CD1c-positive myeloid dendritic cell (primary cell): ENCODE measurements around the gene FBXW9.
"Not testable (repeated sequence)": the region's sequence is repeated elsewhere in the genome, so short reads cannot be mapped to it uniquely, and the experiment has no call there.

Source experiments
- DNase-seq: peaks from one replicate; pipeline ENCODE4 v3.0.0-alpha.2; 2016; ENCODE audit errors: extremely low spot score

The FBXW9 gene

GRCh38 chr19:12696366-12697335, at the start of gene FBXW9:
Gene FBXW9, minus strand, starts transcription at chr19:12696631. Its CDS starts 50 bp downstream, at chr19:12696581.
- peak; percentile 99 for DNase-seq

GRCh38 chr19:12745166-12745897, 48.9 kb upstream of the FBXW9 start:
- DNase-seq = no peak

GRCh38 chr19:12737835-12738351, 41.5 kb upstream of the FBXW9 start:
- DNase-seq = no peak

- peak; percentile 95 for DNase-seq
Measured at GRCh38 chr19:12736995-12737834, 40.8 kb upstream of the FBXW9 start, which contains the start of gene GET3. Gene GET3, plus strand, starts transcription at chr19:12737497. Its CDS starts 9 bp downstream, at chr19:12737506.

GRCh38 chr19:12733369-12734214, 37.2 kb upstream of the FBXW9 start:
- peak; percentile 62 for DNase-seq

- no peak for DNase-seq
Measured at GRCh38 chr19:12731337-12731736, 34.9 kb upstream of the FBXW9 start.

- DNase-seq = peak; percentile 17
Measured at GRCh38 chr19:12730064-12730463, 33.6 kb upstream of the FBXW9 start.

- DNase-seq = no peak
Measured at GRCh38 chr19:12727745-12728433, 31.5 kb upstream of the FBXW9 start.

- DNase-seq = no peak
Measured at GRCh38 chr19:12726988-12727316, 30.5 kb upstream of the FBXW9 start.

- not testable (repeated sequence) for DNase-seq
Measured at GRCh38 chr19:12725612-12726011, 29.2 kb upstream of the FBXW9 start.

GRCh38 chr19:12723641-12724426, 27.4 kb upstream of the FBXW9 start, which contains the start of gene TNPO2:
Gene TNPO2, minus strand, starts transcription at chr19:12723932. Its CDS starts 2,955 bp downstream, at chr19:12720977.
- peak; percentile 64 for DNase-seq

GRCh38 chr19:12723381-12723640, 26.9 kb upstream of the FBXW9 start:
- DNase-seq = peak; percentile 7

GRCh38 chr19:12722566-12723380, 26.3 kb upstream of the FBXW9 start:
- DNase-seq = peak; percentile 99

- DNase-seq = peak; percentile 27
Measured at GRCh38 chr19:12721656-12722565, 25.5 kb upstream of the FBXW9 start.

GRCh38 chr19:12720851-12721655, 24.6 kb upstream of the FBXW9 start:
- DNase-seq = no peak

- DNase-seq = no peak
Measured at GRCh38 chr19:12720296-12720695, 23.9 kb upstream of the FBXW9 start.

- no peak for DNase-seq
Measured at GRCh38 chr19:12715929-12716328, 19.5 kb upstream of the FBXW9 start.
